ENCODE data around the gene SPATA6L.
"Not testable (repeated sequence)": the region's sequence is repeated elsewhere in the genome, so short reads cannot be mapped to it uniquely, and the experiment has no call there.

GRCh38 chr9:4660665-4661064 is 5.6 kb downstream of the SPATA6L start:
- TF ChIP-seq, protein P1, sequence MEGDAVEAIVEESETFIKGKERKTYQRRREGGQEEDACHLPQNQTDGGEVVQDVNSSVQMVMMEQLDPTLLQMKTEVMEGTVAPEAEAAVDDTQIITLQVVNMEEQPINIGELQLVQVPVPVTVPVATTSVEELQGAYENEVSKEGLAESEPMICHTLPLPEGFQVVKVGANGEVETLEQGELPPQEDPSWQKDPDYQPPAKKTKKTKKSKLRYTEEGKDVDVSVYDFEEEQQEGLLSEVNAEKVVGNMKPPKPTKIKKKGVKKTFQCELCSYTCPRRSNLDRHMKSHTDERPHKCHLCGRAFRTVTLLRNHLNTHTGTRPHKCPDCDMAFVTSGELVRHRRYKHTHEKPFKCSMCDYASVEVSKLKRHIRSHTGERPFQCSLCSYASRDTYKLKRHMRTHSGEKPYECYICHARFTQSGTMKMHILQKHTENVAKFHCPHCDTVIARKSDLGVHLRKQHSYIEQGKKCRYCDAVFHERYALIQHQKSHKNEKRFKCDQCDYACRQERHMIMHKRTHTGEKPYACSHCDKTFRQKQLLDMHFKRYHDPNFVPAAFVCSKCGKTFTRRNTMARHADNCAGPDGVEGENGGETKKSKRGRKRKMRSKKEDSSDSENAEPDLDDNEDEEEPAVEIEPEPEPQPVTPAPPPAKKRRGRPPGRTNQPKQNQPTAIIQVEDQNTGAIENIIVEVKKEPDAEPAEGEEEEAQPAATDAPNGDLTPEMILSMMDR (IDR thresholded peaks at IDR 0.05; ENCODE audit: insufficient read depth, low read length, poor library complexity, severe bottlenecking): not testable (repeated sequence)
- not testable (repeated sequence) for TF ChIP-seq EZH2phosphoT487 (conservative IDR thresholded peaks at IDR 0.05; ENCODE audit: low read length)

Data from SU-DHL-6 (cell line).